Activated CD8-positive, alpha-beta memory T cell treated with anti-CD3 and anti-CD28 coated beads for 1 hour (primary cell): ENCODE measurements around the gene ENTR1.
"Not testable (repeated sequence)": the region's sequence is repeated elsewhere in the genome, so short reads cannot be mapped to it uniquely, and the experiment has no call there.

Experiments
- DNase-seq, 2 donors: peaks; one replicate each; pipeline ENCODE4 v3.0.0-alpha.2; 2020; ENCODE audit warnings: low read depth in 1 of 2; ENCODE audit errors: extremely low read depth in 1 of 2

The ENTR1 gene

GRCh38 chr9:136438548-136439480 is 28.4 kb upstream of the ENTR1 start:
- peak; percentile 7 to 27 for DNase-seq

- no peak for DNase-seq
These were observed 27.6 kb upstream of the ENTR1 start for GRCh38 chr9:136437839-136438547.

GRCh38 chr9:136437430-136437829 is 27.0 kb upstream of the ENTR1 start:
- no peak for DNase-seq

GRCh38 chr9:136436055-136436634 is 25.7 kb upstream of the ENTR1 start:
- DNase-seq, result no peak

GRCh38 chr9:136434580-136435169 is 24.3 kb upstream of the ENTR1 start:
- DNase-seq, result no peak

- no peak for DNase-seq
These were observed 23.6 kb upstream of the ENTR1 start for GRCh38 chr9:136433849-136434579.

GRCh38 chr9:136433043-136433715 is 22.8 kb upstream of the ENTR1 start:
- no peak for DNase-seq

- no peak for DNase-seq
These were observed 22.2 kb upstream of the ENTR1 start for GRCh38 chr9:136432591-136432990.

GRCh38 chr9:136431782-136432350 is 21.5 kb upstream of the ENTR1 start:
- no peak for DNase-seq

GRCh38 chr9:136430588-136431234 is 20.3 kb upstream of the ENTR1 start:
- DNase-seq, result no peak

GRCh38 chr9:136429683-136430491 is 19.5 kb upstream of the ENTR1 start:
- DNase-seq, result no peak

- DNase-seq, result no peak
These were observed 18.7 kb upstream of the ENTR1 start for GRCh38 chr9:136429075-136429628.

GRCh38 chr9:136426787-136427186 is 16.4 kb upstream of the ENTR1 start:
- DNase-seq, result no peak

GRCh38 chr9:136425367-136425766 is 15.0 kb upstream of the ENTR1 start:
- DNase-seq, result not testable (repeated sequence)

GRCh38 chr9:136424750-136425362 is 14.4 kb upstream of the ENTR1 start:
- no peak for DNase-seq

- DNase-seq, result no peak
These were observed 13.2 kb upstream of the ENTR1 start for GRCh38 chr9:136423432-136424146.

GRCh38 chr9:136422876-136423275 is 12.5 kb upstream of the ENTR1 start:
- no peak for DNase-seq
